RPMI8226 (cell line): ENCODE results near the gene TMEM184C.

Experiments used
- DNase-seq: peaks from one replicate; pipeline ENCODE4 v3.0.0-alpha.2; 2015

The TMEM184C gene

DNA sequence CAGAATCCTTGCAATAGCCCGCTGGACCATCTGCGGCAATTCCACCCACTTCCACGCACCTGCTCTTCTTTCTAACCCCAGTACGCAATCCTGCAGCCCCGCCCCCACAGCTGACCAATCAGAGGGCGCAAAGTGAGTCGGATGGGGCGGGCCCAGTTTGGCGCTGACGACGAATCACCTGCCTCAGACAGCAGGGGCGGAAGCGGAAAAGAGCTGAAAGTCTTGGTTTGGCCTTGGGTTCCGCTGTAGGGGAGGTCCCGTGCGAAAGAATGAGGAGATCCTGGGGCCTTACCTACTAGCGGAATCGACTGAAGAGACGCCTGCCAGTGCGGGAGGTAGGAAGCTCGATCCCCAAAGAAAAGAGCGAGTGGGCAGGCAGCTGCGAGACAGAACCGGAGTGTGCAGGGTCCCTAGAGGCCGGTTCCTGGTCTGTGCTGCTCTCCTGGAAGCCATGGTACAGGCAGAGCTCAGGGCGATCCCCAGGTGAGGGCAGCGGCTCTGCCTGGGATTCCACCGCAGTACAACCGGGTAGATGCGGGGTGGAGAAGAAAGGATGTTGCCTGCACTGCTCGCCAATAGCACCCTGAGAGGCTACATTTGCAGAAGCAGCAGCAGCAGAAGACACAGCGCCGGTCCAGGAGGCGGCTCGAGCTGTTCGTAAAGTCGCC, at the start of gene TMEM184C:
TSS of gene TMEM184C (plus strand) at position 225 of the 668 bp plus-strand sequence. CDS start 560 bp downstream, outside the sequence.
- DNase-seq: peak; percentile 96

DNA sequence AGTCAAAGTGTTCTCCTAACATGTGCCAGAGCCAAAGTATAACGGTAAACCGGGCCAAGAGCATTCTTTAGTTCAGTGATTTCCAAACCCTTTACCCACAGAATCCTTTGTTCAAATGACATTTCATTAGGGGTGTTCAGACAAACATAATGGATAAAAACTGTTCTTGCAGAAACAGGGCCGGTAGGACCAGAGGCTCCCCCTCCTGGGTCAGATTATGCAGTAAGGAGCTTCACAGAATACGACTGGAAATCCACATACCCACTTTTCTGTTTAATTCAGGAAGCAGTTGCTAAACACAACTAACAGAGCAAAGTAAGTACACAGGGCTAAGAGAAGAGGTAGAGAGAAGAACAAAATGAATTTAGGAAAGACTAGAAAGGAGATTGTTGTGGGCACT, 46.6 kb upstream of the TMEM184C start:
- no peak for DNase-seq

DNA sequence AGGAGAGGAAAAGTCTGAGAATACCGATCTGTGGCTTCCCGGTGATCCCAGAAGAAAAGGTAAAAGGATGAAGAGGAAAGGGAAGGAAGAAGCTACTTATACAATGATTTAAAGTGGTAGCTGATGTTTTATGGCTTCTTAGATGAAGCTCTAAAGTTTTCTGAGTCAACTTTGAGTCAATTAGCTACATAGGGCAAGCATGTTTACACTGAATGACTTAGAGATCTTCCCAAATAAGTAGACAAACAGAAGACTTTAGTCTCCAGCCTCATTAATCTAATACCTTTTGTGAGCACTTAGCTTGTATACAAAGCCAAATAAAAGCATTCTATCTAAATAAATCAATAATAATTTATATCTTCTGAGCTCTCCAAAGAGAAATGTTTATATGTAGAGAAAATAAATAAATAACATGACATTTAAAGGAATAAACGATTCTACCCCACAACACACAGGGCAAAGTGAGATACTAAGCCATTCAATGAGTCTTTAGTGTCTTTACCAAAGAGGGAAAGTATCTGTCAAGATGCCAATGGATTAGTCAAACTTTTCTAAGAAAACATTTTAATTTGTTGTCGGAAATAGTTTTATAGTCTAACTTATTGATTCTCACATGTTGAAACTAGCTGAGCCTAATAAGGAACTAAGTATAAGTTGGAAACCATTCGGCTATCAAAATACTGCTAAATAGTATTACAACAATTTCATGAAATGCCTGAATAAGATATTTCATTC, 46.0 kb upstream of the TMEM184C start:
- DNase-seq: no peak

DNA sequence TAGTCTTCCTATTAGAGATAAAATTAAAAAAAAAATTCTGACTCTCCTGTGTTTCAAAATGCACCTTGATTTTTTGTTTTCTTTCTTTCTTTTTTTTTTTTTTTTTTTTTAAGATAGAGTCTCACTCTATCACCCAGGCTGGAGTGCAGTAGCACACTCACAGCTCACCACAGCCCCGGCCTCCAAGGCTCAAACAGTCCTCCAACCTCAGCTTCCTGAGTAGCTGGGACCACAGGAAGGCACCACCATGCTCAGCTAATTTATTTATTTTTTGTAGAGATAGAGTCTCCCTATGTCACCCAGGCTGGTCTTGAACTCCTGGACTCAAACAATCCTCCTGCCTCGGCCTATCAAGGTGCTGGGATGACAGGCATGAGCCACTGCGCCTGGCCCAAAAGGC, 41.1 kb upstream of the TMEM184C start:
- DNase-seq: no peak

DNA sequence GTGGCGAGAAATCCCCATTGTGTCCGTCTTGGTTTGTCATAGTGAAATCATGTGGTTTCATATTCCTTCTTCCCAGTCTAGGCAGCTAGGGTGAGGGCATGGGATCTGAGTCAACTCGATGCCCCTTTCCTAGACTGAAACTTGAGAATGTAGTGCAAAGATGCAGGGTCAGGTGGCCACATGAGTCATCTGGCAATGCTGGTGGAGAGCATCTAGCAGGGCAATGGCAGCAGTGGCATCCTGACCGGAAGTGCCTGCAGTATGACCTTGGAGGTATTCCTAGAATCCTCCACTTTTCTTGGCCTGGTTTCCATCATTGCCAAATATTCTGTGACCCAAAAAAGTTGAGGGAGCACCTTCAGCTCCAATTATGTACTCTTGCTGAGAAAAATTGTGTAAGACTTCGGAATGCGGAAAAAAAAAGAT, 39.1 kb upstream of the TMEM184C start:
- no peak for DNase-seq

DNA sequence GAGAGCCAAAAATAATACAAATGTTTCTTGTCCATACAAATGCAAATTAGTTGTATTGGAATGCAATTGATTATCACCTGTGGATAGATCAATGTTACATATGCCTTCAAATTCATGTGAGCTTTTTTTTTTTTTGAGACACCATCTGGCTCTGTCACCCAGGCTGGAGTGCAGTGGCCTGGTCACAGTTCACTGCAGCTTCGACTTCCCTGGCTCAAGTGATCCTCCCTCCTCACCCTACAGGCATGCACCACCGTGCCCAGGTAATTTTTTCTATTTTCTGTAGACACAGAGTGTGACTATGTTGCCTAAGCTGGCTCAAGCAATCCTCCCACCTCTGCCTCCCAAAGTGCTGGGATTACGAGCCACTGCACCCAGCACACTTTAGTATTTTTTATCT, 38.6 kb upstream of the TMEM184C start:
- no peak for DNase-seq

DNA sequence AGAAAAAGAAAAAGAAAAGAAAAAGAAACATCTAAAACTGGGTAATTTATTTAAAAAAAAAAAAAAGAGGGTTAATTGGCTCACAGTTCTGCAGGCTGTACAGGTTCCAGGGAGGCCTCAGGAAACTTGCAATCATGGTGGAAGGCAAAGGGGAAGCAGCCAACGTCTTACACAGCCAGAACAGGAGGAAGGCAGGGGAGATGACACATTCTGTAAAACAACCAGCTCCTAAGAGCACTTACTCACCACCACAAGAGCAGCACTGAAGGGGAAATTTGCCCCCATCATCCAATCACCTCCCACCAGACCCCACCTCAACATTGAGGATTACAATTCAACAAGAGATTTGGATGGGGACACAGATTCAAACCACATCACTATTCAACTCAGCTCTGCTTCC, 36.8 kb upstream of the TMEM184C start:
- DNase-seq: no peak

DNA sequence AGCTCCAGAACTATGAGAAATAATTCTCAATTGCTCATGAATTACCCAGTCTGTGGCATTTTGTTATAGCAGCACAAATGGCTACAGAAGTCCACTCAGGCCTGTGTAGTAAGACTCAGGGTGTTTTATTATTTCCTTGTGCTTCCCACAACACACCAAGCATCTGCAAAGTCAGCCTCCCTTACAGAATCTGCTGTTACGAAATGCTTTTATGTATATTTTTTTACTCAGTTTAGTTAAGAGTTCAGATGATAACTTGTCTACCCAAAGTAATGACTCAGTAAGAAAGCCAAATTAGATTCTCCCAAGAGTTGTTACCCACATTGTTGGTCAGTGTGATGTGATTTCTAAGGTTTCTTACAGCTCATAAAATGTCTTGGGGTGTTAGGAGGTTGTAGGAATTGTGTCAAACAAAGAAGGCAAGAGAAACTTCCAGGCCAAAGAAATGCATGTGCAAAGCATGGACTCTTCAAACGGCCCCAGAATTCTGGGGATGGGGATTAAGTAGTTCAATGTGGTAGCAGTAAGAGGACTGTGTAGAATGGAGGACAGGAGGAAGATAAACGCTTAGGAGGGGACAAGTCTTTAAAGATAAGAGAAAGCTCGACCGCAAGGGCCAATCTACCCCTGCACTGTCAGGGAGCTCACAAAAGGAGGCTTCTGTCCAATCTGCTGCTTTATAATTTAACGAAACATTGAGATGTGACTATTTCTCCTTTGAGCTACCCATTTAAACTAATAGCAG, 35.4 kb upstream of the TMEM184C start:
- no peak for DNase-seq

DNA sequence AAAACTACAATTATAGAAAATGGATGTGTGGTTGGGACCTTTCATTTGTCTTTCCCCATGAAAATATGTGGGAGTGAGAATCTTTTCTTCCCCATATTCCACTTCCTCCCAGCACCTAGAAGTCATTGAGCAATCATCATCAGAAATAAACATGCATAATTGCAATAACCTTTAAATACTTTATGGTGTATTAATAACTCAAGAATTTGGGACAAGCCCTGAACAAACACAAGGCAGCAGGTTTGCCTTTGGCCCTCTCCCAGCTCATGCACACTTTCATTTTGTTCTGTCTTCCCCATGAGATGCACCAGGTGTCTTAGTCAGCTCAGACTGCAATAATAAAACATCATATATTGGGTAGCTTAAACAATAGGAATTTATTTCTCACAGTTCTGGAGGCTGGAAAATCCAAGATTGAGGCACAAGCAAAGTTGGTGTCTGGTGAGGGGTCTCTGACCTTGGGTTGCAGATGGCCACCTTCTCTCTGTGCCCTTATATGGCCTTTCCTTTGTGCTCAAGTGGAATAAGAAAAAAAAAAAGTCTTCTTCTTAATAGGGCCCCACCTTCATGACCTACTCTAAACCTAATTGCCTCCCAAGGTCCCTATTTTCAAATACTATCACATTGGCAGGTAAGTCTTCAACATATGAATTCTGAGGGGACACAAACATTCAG, 34.7 kb upstream of the TMEM184C start:
- no peak for DNase-seq

DNA sequence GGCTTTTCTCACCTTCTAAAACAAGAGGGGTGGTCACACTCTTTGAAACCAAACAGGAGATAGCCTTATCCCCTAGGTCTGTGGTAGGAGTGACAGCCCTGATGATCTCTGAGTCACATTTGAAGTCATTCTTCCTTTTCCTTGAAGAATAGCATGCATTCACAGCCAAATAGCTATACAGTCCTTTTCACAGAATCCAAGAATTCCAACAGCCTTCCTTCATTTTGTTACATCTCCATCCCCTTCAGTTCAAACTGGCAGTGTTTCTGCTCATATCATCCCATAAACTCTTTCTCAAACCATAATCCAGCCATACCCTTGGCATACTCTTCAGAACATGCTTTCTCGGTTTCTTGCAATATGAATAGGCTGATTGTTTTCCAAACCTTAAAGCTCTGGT, 33.3 kb upstream of the TMEM184C start:
- DNase-seq: no peak

DNA sequence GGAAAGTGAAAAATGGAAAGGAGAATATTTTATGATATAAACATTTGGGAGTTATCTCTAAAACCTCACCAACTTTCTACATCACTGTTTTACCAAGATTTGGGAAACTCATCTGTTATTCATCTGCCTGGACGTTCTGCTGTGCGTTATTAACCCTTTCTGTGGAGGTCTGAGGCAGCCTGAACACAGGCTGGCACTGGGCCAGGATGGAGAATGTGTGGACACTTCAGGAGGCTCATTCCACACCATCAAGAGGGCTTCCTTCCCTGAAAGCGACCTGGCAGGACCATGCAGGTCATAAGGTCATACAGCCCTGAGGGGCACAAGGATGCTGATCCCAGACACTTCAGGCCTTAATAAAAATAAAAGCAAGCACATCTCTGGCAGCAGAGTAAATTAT, 31.2 kb upstream of the TMEM184C start:
- DNase-seq: no peak

DNA sequence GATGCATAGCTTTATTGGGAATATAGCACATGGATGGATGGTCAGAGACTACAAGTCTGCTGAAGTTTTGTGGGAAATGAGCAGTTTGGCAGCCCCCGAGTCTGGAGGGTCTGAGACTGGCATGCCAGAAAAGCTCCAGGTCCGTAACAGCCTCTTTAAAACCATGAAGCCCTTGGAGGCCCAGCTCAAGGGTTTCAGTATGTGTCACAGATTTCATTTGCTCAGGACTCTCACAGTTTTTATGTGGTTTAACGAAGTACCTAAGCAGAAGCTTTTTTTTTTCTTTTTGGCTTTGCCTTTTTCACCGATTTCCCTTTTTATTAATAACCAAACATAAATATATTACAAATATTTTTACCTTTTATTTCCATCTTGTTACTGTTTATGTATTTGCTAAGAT, 30.6 kb upstream of the TMEM184C start:
- DNase-seq: no peak

DNA sequence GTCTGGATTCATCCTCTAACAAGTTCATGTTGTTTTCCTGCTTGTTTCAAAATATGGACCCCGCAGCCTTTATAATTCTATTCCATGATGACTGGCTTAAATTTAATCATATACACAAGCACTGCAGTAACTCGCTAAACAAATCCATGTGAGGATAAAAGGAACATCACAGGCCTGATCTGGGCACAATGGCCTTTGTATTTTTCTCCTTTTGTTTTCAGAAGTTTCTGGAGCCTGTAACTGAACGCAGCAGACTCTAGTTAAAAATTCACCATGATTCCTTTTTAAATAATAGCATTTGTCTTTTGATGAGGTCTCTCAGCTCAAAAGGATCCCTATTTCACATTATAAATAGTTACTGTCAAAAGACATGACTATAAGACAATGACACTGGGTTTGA, 30.2 kb upstream of the TMEM184C start:
- DNase-seq: no peak

DNA sequence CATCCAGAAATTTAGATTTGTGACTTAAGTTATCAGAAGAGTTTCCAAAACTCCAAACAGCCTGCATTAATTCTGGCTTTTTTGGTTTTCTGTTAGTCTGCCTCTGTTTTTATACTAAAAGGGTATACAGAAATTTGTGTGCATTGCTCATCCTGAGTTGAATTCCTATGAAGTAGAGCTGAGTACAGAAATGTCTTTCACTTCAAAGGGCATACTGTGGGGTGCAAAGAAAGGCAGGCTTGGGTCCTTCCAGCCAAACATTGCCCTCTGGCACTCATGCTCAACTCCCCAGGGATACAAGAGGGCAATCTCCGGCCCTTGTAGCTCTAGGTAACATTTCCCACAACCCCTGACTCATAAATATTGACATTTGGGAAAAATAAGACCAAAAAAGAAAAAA, 27.6 kb upstream of the TMEM184C start:
- no peak for DNase-seq

DNA sequence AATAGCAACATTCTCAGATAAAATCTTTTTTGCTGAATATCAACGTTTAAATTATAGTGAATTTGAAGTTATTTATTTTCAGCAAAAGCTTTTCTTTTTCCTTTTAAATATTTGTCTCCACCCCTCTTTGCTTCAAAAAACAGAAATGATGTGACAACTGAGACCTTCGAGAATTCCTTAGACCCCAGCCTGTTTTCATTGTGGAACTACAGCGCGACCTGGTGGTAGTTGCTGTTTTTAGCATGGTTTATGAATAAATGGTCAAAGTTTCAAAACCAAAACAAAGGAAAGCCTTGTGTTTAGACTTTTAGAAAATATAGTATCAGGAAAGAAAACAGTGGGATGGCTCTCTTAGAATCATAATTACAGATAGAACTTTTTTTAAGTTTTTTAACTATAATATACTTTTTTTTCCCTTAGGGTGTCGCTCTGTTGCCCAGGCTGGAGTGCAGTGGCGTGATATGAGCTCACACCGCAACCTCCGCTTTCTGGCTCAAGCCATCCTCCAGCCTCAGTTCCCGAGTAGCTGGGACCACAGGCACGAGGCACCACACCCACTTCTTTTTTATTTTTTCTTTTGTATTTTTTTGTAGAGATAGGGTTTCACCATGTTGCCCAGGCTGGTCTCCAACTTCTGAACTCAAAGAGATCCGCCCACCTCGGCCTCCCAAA, 26.8 kb upstream of the TMEM184C start:
- peak; percentile 52 for DNase-seq

DNA sequence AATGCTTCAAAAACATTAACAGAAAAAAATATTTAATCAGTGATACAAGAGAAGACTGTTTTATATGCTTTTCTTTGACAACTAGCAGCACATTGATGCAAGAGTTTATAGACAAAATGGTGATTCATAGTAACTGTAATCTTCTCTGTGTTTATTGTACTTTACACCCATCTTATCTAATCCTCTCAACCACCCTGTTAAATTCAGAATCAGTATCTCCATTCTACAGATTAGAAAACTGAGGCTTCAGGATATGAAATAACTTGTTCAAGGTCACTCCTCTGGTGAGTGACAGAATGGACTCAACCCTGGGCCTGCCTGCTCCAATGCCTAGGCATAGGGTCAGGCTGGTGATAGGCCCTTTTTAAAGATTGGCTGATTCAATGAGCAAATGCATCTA, 26.1 kb upstream of the TMEM184C start:
- no peak for DNase-seq

DNA sequence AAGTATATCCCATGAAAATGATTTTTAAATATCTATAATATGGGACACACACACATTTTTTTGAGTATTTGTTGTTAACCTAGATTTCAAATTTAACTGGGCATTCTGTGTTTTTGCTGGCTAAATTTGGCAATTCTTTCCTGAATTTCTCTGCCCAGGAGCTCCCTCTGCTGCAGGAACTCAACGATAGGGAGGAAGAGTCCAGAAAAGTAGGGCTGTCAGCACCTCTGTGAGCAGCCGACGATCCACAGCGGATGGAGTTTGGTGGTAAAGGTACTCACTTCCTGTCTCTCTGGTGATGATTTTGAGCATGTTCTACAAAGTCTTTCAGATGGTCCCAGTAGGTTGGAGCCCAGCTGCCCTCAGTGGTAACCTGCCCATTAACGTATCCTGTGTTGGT, 23.1 kb upstream of the TMEM184C start:
- DNase-seq: no peak

DNA sequence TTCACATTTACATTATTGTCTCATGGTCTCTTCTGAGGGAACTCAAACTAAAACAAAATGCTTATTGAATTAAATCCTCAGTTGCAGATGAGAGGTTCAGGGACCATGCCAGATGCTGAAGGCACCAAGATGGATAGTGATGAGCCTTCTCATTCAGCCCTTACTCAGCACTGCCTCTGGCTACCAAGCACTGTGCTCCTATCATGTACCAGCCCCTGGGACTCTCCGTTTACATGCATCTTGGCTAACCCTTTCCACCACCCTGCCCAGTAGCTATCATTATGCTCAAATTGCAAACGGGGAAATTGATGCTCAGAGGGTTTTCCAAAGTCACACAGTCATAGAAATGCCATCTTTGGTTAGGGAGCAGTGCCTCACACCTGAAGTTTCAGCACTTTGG, 22.6 kb upstream of the TMEM184C start:
- no peak for DNase-seq

DNA sequence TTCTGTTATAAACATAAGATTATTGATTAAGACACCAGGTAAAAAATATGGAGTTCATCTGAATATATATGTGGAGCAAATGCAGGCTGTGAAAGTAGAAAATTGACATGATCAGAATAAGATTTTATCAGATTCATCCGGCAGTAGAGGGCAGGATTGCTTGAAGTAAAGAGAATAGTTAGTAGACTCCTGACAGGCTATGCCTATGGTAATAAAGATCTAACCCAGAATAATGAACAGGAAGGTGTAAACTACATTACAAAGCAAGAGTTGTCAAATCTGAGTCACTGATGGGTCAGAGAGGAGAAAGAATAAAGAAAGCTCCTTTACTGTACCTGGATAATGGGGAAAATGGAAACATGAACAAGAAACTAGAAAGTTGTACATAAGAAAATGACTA, 20.8 kb upstream of the TMEM184C start:
- peak; percentile 11 for DNase-seq

DNA sequence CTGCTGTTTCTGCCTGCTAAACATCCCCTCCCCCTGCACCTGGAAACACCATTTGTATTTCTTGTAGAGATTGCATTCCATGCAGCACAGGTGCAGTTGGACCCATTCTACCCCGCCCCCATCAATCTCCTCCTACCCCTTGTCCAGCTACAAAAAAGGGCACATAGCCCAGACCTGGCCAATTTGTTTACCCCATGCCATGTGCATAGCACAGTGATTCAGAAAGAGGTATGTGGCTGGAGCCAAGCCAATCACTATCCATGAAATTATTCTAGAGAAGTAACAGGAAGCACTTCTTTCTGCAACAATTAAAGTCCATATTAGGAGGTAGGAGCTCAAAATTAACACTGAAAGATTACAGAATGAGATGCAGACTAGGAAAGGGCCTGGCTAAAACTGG, 20.2 kb upstream of the TMEM184C start:
- DNase-seq: peak; percentile 86

DNA sequence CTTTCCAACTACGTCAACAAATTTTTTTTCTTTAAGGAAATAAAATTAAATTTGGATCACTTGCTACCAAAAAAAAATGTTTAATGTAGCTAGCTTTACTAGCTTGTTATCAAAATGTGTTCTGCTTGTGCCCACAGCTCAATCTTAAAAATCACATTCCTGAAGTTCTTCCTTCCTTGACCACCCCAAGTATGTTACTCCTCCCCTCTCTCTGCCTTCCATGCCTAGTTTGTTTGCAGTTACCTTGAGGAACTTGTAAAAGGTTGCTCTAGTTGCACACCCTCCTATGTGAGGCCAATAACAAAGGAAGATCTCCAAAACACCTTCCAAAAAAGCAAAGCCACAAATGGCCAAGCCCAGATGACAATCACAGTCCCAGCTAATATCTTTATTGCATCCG, 19.6 kb upstream of the TMEM184C start:
- DNase-seq: peak; percentile 6

DNA sequence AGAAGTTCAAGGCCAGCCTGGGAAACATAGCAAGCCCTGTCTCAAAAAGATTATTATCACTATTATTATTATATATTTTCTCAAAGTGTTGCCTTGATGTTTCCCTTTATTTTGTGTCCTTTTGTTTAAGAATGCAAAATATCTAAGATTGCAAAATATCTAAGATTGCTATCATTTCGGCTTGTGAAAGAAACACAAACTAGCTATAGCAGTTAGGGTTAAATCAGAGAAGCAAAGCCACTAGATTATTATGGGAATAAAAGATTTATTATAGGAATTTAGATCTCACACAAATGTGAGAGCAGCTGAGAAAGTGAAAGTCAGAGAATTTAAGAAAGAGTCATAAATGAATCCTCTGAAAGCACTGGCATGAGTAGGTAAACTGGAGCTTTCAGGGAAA, 18.0 kb upstream of the TMEM184C start:
- no peak for DNase-seq

DNA sequence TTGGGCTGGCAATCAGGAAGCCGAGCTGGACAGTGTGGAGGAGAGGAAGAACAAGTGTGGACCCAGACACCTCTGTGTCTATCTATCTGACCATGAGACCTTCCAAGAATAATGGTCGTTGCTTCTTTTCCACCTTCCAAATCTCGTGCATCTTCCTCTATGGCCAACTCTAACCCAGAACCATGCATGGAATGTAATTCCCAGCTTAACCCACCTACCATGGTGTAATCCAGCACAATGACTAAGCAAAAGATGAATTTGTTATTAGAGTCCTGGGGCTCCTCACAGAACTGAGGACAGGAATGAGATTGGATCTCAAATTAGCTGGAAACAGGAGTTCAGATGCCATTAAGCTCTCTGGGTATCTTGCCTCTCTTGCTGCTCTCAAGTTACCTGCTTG, 17.4 kb upstream of the TMEM184C start:
- DNase-seq: no peak
